Stimulated activated CD8-positive, alpha-beta memory T cell treated with anti-CD3 and anti-CD28 coated beads, Interleukin-12 subunit alpha, Interleukin-12 subunit beta, amount 100 ng/mL, for 24 hours (primary cell): ENCODE results near the gene RNF212.
"Not testable (repeated sequence)": the region's sequence is repeated elsewhere in the genome, so short reads cannot be mapped to it uniquely, and the experiment has no call there.

Source experiments
- DNase-seq: peaks from one replicate; pipeline ENCODE4 v3.0.0-alpha.2; 2020; ENCODE audit errors: extremely low read depth

Gene RNF212

GRCh38 chr4:1113311-1114009 is at the start of gene RNF212:
Gene RNF212, minus strand, starts transcription at chr4:1113564. Its CDS starts 100 bp downstream, at chr4:1113464.
- DNase-seq = no peak

- DNase-seq = no peak
Measured at GRCh38 chr4:1160351-1160750, 47.0 kb upstream of the RNF212 start.

GRCh38 chr4:1156069-1156468 is 42.7 kb upstream of the RNF212 start:
- no peak for DNase-seq

- DNase-seq = no peak
Measured at GRCh38 chr4:1155314-1155713, 42.0 kb upstream of the RNF212 start.

GRCh38 chr4:1154523-1155182 is 41.3 kb upstream of the RNF212 start:
- no peak for DNase-seq

- DNase-seq = no peak
Measured at GRCh38 chr4:1154126-1154522, 40.8 kb upstream of the RNF212 start.

DNA sequence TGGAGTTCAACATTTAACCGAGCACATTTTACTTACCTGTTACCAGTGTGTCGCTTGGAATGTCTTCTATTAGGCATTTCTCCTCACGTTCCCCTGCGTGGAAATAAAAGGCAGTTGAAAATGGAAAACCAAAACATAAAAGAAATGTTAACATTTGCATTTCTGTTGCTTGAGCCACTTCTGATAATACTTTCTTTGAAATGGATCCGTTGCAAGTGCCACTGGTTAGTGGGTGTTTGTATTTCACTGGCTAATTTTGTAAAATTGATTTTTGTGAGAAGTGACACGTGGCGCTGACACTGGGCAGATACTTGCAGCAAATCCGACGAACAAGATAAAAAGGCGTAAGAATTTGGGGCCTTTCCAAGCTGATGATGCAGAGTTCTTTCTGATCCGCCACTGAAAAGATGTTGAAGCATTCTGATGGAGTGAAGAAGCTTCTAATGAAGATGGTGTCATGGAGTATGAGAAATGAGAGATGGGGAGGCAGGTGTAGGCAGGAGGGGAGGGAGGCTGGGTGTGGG is 40.3 kb upstream of the RNF212 start:
- DNase-seq = no peak

DNA sequence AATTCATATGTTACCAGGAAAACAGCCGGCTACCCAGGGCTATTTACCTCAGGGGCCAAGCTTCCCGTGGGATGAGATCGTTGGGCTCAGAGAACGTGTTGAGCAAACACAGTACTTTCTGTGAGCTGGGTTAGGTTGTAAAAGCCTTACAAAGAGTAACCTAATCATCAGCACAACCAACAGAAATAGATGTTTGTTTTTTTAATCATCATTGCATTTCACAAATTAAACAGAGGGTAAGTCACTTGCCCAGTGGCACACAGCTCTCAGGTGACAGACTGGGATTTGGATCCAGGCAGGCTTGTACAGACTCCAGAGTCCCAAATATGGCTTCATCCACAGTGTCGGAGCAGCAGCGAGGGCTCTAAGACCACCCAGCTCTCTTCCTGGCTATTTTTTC is 38.9 kb upstream of the RNF212 start:
- DNase-seq = no peak

DNA sequence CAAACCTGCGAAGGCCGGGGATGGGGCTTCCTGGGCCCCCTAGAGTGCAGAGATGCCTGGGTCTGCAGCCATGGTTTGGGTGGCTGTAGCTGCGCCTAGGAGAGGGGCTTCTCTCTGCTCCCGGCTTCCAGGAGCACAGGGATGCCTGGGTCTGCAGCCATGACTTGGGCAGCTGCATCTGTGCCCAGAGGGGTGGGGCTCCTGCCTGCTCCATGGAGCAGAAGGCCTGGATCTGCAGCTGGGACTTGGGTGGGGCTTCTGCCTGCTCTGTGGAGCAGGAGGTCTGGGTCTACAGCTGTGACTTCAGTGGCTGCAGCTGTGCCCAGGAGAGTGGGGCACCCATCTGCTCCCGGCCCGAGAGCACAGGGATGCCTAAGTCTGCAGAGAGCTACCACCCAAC is 38.2 kb upstream of the RNF212 start:
- no peak for DNase-seq

DNA sequence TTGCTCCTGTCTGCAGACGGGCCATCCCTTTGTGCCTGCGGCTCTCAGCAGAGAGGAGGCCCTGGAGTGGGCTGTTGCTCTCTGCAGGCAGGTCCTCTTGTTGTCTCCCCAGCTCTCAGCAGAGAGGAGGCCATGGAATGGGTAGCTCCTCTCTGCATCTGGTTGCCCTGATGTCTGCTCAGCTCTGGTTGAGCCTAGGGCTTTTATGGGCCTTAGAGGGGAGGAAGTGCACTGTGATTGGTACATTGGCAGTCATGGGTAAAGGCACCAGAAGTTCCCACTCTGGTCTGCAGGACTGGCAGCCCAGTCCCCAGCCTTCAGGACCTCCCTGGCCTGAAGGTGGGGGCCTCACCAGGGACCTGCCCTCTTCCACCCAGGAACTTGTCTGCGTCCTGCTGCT is 37.5 kb upstream of the RNF212 start:
- DNase-seq = no peak

- DNase-seq = no peak
Measured at GRCh38 chr4:1139860-1140259, 26.5 kb upstream of the RNF212 start.

GRCh38 chr4:1137850-1138249 is 24.5 kb upstream of the RNF212 start:
- DNase-seq = no peak

DNA sequence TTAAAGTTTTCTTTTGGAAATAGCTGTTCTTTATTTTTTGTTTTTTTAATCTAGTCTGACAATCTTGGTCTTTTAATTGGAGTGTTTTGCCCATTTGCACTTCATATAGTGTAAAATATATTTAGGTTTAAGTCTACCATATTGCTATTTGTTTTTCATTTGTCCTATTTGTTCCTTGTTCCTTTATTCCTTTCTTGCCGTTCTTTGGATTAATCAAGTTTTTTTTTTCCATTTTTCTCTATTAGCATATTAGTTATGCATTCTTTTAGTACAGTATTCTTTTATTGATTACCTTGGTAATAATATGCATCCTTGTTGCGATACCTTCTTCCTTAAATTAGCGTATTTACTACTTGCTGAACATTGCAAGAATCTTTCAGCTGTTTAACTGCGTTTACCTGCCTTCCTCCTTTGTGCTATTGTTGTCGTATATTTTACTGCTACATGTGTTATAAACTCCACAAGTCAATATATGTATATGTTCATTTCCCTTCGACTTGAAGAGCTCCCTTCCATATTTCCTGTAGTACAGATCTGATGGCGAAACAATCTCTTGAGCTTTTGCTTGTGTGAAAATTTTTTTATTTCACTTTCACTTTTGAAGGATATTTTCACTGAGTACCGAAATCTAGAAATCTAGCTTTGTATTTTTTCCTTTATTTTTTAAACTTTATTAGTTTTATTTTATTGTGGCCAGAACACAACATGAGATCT is 23.9 kb upstream of the RNF212 start:
- DNase-seq = no peak

DNA sequence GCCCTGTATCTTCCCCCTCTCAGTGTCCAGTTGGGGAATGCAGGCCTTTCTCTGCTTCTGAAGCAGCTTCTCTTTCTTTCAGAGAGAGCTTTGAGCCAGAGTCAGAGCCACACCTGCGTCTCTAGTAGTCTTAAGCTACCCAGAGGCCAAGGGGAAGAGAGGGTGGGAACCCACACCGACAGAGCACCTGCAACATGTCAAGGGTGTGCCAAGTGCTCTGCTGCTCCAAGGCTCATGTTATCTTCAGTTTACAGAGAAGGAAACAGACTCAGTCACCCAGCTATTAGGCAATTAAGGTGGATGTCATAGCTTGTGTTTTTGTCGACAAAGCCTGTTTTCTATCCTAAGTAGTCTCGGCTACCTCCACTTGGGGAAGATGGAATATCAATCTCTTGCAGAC is 22.7 kb upstream of the RNF212 start:
- DNase-seq = no peak

DNA sequence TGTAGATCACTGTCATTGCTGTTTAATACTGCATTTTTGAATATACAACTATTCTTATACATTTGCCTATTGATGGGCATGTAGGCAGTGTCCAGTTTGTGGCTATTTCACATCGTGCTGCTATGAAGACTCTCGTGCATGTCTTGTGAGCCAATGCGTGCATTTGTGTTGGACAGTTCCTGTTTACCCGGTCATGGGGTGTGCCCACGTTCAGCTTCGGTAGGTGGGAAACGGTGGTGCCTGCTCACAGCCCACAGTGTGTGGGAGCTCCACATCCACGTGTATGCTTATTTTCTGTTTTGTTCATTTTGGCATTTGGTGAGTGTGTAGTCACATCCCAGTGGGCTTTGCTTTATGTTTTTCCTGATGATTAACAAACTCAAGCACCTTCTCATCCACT is 19.7 kb upstream of the RNF212 start:
- no peak for DNase-seq

GRCh38 chr4:1130316-1131186 is 17.2 kb upstream of the RNF212 start:
- DNase-seq = no peak

GRCh38 chr4:1126506-1126905 is 13.1 kb upstream of the RNF212 start:
- DNase-seq = no peak

DNA sequence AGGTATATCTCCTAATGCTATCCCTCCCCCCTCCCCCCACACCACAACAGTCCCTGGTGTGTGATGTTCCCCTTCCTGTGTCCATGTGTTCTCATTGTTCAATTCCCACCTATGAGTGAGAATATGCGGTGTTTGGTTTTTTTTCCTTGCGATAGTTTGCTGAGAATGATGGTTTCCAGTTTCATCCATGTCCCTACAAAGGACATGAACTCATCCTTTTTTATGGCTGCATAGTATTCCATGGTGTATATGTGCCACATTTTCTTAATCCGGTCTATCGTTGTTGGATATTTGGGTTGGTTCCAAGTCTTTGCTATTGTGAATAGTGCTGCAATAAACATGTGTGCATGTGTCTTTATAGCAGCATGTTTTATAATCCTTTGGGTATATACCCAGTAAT is 12.1 kb upstream of the RNF212 start:
- not testable (repeated sequence) for DNase-seq

GRCh38 chr4:1124818-1125217 is 11.5 kb upstream of the RNF212 start:
- no peak for DNase-seq

DNA sequence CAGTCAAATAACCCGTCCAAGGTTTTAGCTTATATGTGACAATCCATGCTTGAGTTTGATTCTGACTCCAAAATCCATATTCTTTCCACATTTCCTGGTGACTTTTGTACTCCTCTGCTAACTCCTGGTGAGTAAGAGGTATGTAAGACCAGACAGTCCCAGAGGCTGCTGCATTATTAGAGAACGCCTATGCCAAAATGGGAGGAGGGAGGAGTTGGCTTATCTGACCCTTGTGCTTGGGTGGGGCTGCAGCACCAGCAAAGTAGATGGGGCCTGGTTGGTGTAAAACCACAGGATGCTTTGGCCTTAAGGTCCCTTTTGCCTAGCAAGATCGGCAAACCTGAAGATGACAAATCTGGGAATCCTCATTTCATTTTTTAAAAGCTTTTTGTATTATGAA is 9.1 kb upstream of the RNF212 start:
- DNase-seq = no peak

DNA sequence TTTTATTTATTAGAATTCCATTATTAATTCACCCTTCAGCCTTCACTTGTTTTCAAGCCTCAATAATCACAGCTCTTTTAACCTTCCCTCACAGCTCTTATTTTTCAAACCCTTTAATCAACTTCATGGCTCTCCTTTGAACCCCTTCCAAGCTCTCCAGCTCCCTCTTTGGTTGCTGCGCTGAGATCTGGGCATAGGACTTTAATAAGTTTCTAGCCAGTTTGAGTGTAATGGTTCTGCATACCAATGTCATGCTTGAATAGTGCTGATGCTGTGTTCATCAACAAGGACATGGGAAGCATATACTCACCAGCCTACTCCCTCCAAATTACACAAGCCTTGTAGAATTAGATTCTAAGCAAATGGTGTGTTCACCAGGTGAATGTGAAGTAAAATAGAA is 3.5 kb upstream of the RNF212 start:
- no peak for DNase-seq
